MM.1S (cell line): ENCODE data around the gene ABCG2.

Experiments used
- CTCF ChIP-seq: fragments of 300-600 bp; sonication (generic); IDR thresholded peaks from 2 replicates; pipeline ENCODE4 v1.5.1; 2016; ENCODE audit warnings: antibody characterized with exemption, low read length, mixed read lengths
- EZH2phosphoT487 ChIP-seq: fragments of 300-600 bp; sonication (generic); IDR thresholded peaks from 2 replicates; pipeline ENCODE4 v1.6.1; 2018; ENCODE audit warnings: antibody characterized with exemption, low read length

GRCh38 chr4:88040707-88041106 lies 117.7 kb downstream of the ABCG2 start:
- no peak for TF ChIP-seq CTCF
- TF ChIP-seq EZH2phosphoT487: no peak
